GM21825 (cell line): ENCODE measurements around the gene GLYR1.
A peak's percentile ranks its signal among the peaks of the same experiment; 100 is the strongest.

ENCODE experiments used
- ATAC-seq: cut with Tn5 transposase; IDR thresholded peaks from one replicate; pipeline ENCODE4 v1.9.1; 2021; ENCODE audit warnings: mild to moderate bottlenecking, moderate library complexity; ENCODE audit not compliant: unreplicated experiment

The GLYR1 gene

GRCh38 chr16:4813251-4814003 is 33.7 kb downstream of the GLYR1 start:
- no peak for ATAC-seq

- ATAC-seq, result no peak
These were observed 35.3 kb downstream of the GLYR1 start for GRCh38 chr16:4811773-4812172.

- no peak for ATAC-seq
These were observed 35.8 kb downstream of the GLYR1 start for GRCh38 chr16:4811242-4811641.

GRCh38 chr16:4806280-4806679 is 40.8 kb downstream of the GLYR1 start:
- no peak for ATAC-seq

- ATAC-seq, result no peak
These were observed 41.9 kb downstream of the GLYR1 start for GRCh38 chr16:4805231-4805630.

- no peak for ATAC-seq
These were observed 43.0 kb downstream of the GLYR1 start for GRCh38 chr16:4803898-4804762.

GRCh38 chr16:4803401-4803844 is 43.7 kb downstream of the GLYR1 start:
- no peak for ATAC-seq

GRCh38 chr16:4802659-4803287 is 44.3 kb downstream of the GLYR1 start:
- peak; percentile 83 for ATAC-seq

- ATAC-seq, result peak; percentile 38
These were observed 45.0 kb downstream of the GLYR1 start, which contains the start of gene ROGDI for GRCh38 chr16:4801962-4802658. ROGDI (minus strand) TSS chr16:4802633; CDS start chr16:4802571, 62 bp downstream.

- ATAC-seq, result no peak
These were observed 45.8 kb downstream of the GLYR1 start for GRCh38 chr16:4801051-4801961.

- ATAC-seq, result no peak
These were observed 46.6 kb downstream of the GLYR1 start for GRCh38 chr16:4800290-4801041.

GRCh38 chr16:4799171-4799855 is 47.8 kb downstream of the GLYR1 start:
- no peak for ATAC-seq

- ATAC-seq, result no peak
These were observed 48.6 kb downstream of the GLYR1 start for GRCh38 chr16:4798456-4798855.

GRCh38 chr16:4797805-4798252 is 49.3 kb downstream of the GLYR1 start:
- no peak for ATAC-seq

GRCh38 chr16:4796982-4797804 is 49.9 kb downstream of the GLYR1 start:
- no peak for ATAC-seq

GRCh38 chr16:4795828-4796572 is 51.1 kb downstream of the GLYR1 start:
- ATAC-seq, result no peak
